Measurements from ENCODE around the gene OCLN.

DNA sequence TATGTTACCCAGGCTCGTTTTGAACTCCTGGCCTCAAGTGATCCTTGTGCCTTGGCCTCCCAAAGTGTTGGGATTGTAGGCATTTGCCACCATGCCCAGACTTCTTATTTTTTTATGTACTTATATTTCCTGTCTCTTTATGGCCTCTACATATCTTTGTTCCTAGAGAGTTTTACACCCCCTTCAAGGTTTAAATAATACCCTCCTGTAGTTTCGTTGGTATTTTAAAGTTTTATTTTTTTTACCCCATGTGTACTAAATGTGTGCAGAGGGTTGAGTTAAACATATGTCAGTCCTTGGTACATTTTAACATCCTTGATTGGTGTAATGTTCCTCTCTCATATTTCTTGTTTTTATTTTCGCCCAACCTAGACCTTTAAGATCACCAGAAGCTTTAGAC is 29.4 kb downstream of the OCLN start:
- TF ChIP-seq, protein P1, sequence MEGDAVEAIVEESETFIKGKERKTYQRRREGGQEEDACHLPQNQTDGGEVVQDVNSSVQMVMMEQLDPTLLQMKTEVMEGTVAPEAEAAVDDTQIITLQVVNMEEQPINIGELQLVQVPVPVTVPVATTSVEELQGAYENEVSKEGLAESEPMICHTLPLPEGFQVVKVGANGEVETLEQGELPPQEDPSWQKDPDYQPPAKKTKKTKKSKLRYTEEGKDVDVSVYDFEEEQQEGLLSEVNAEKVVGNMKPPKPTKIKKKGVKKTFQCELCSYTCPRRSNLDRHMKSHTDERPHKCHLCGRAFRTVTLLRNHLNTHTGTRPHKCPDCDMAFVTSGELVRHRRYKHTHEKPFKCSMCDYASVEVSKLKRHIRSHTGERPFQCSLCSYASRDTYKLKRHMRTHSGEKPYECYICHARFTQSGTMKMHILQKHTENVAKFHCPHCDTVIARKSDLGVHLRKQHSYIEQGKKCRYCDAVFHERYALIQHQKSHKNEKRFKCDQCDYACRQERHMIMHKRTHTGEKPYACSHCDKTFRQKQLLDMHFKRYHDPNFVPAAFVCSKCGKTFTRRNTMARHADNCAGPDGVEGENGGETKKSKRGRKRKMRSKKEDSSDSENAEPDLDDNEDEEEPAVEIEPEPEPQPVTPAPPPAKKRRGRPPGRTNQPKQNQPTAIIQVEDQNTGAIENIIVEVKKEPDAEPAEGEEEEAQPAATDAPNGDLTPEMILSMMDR (IDR thresholded peaks at IDR 0.05) = no peak
- no peak for TF ChIP-seq EP300 (IDR thresholded peaks at IDR 0.05)
- TF ChIP-seq POLR2AphosphoS5 (IDR thresholded peaks at IDR 0.05) = no peak
